Activated effector memory CD4-positive, alpha-beta T cell treated with anti-CD3 and anti-CD28 coated beads, Interleukin-2, amount 50 U/mL, for 16 hours (primary cell): Measurements from ENCODE around the gene EN2.

ENCODE experiments used
- DNase-seq: peaks from one replicate; pipeline ENCODE4 v3.0.0-alpha.2; 2020

Gene EN2

DNA sequence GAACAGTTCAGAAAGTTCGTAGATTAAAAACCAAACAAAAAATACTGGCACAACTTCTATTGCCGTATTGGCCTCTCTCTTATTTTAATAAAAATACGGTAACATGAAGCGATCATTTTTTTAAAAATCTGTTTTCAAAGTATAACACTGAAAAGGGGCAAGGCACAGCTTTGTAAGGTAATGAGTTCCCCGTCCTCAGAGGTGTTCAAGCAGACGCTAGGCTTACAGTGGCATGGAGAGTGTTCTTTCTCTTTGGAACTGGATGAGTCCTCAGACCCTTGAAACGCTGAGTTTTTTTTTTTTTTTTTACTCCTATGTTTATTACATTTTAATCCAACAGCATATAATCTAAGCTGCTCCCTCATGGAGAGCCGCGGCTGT, 7.8 kb downstream of the EN2 start:
- DNase-seq, result no peak

GRCh38 chr7:155466142-155466813, 8.3 kb downstream of the EN2 start:
- DNase-seq, result no peak

DNA sequence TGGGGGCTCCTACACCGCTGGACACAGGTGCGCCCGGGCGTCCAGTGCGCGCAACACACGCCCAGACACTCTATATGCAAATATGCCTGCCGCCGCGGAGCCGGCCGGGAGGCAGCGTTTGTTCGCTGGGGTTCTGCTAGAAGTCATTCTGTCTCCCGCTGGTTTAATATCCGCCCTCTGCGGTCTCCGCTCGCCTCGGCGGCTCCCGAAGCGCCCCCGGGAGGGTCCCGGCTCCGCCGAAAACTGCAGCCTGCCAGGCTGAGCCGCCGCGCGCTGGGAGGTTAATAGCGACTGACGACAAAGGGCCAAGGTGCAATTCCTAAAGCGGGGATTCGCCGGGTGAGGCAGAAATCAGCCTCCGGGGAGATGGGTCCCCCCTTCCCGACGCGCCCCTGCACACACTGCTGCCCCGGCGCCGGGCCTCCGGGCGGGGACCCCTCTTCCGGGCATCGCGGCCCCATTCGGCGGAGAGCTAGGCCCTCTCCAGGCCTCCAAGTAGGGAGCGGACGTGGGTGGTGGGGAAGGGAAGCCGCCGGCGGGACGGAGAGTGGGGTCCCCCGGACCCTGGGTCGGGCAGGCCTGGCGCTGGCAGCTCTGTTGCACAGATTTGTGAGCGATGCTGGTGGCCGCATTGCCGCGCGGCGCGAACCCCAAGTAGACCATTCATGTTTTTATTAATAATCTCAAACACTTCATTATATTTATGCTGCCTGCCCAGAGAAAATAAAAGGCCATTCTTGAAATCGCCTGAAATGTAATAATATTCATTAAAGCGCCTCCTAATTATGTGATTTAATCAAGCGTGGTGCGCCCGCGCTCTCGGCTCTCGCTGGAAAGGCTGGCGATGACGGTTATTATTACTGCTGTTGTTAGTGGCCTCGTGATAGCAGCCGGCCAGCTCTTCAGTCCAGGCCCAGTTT, 9.1 kb downstream of the EN2 start:
- DNase-seq, result peak; percentile 49

DNA sequence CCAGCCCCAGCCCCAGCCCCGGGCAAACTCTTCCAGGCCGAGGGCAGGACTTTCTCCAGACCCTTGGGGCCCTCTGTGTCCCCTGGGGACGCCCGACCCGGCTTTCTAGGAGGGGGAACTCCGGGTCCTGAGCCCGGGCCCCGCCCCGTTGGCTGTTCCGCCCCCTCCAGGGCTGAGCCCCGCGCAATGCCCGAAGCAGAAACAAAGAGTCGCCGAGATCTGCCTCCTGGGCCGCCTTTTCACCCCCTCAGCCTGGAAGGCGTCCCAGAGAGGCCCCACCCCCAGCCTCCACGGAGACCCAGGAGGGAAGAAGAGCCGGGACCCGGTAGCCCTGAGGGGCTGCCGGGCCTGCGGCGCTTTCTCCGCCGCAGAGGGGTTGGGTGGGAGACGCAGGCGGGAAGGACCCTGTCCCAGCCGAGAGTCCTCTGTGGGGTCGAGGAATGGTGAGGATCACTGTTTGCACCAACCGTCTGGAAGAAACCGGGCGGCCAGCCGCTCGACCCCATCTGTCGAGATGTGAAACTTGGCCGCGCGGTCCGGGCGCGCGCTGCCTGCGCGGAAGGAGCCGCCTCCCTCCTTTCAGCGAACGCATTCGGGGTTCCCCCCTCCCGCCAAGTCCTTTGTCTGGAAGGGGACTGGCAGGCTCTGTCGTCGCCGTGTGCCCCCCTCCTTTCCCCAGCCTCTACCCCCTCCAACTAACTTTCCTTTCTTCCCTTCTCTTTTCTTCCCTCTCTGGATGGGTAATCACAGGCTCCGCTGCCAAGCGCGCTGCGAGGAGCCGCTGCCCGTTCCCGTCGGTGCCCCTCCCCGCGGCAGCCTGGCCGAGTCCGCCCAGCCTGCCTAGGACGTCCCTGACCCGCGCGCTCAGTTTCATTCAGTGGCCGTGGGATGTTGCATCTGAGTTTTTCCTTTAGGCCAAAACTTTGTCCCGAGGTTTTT, 10.2 kb downstream of the EN2 start:
- DNase-seq, result peak; percentile 60

- DNase-seq, result no peak
Measured at GRCh38 chr7:155468785-155469148, 10.8 kb downstream of the EN2 start.

- DNase-seq, result peak; percentile 36
Measured at GRCh38 chr7:155469311-155470185, 11.6 kb downstream of the EN2 start.

DNA sequence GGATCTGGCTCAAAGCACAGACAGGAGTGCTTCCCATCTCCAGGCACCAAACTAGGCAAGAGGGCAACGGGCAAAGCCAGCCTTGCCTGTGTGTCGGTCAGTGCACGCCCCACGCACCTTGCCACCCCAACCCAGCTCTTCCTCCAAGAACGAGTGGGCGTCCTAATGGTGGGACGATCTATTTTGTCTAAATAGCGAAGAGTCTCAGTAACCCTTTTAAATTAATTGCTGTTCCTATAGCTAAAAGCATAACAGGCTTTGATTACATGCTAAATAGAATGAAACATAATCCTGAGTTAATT, 12.2 kb downstream of the EN2 start:
- peak; percentile 14 for DNase-seq

DNA sequence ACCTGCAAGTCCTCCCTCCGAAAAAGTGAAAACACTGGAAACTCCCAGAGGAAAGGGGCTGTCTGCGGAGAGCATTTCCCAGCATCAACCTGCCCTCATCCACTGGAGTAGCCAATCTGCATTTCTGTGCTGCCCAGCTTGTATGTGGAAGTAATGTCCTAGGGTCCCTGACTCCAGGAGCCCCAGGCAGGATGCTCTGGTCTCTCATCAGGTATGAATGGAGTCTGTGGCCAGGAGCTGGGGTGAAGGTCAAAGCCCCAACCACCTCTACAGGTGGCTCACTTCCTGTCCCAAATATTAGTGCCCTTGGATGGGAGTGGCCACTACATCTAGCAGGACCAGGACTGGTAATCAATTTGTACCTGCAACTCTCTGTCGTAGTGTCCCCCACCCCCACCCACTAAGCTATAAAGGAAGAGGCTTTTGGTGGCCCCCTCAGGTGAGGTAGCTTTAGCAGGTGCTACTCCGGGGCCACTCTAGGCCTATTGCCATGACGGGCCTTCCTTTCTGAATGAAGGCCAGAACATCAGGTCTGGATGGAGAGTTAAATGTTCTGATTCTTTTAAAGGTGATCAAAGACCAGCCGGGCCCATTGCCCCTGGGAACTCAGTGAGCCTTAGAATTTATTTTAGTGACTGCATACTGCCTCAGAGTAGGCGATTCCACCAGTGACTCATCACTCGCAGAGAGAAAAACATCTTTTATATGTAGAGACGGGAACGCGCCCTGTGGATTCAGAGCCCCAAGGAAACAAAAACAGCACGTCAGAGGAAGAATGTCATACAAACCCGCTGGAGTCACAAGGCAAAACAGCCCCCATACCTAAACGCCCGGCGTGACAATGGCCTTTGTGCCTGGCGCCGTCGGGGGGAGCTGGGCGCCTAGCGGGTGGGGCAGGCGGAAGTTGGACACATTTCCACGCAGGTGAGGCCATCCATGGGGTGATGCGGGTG, 13.0 kb downstream of the EN2 start:
- DNase-seq, result peak; percentile 54

GRCh38 chr7:155471718-155472117, 13.8 kb downstream of the EN2 start:
- DNase-seq, result peak; percentile 25

GRCh38 chr7:155477476-155477875, 19.5 kb downstream of the EN2 start:
- peak; percentile 21 for DNase-seq

- DNase-seq, result no peak
Measured at GRCh38 chr7:155481764-155482163, 23.8 kb downstream of the EN2 start.

GRCh38 chr7:155482511-155483183, 24.7 kb downstream of the EN2 start:
- no peak for DNase-seq

DNA sequence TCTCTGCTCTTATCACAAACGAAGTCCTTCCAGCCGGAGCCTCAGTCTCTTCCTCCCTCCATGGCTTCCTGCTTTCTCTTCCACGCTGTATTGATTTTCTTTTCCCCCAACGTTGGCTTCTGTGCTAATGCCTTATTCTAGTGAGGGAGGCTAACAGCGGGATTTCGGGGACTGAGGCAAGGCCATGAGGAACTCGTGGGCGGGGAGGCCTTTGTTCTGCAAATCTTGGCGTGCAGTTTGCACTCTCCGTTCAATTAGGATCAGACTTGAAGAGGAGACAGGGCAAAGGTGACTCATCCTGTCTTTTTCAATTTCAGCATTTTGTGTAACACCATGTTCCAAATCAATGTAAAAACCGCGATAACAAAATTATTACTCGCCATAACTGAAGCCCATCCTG, 25.3 kb downstream of the EN2 start:
- peak; percentile 41 for DNase-seq

GRCh38 chr7:155483868-155484325, 26.0 kb downstream of the EN2 start:
- no peak for DNase-seq

DNA sequence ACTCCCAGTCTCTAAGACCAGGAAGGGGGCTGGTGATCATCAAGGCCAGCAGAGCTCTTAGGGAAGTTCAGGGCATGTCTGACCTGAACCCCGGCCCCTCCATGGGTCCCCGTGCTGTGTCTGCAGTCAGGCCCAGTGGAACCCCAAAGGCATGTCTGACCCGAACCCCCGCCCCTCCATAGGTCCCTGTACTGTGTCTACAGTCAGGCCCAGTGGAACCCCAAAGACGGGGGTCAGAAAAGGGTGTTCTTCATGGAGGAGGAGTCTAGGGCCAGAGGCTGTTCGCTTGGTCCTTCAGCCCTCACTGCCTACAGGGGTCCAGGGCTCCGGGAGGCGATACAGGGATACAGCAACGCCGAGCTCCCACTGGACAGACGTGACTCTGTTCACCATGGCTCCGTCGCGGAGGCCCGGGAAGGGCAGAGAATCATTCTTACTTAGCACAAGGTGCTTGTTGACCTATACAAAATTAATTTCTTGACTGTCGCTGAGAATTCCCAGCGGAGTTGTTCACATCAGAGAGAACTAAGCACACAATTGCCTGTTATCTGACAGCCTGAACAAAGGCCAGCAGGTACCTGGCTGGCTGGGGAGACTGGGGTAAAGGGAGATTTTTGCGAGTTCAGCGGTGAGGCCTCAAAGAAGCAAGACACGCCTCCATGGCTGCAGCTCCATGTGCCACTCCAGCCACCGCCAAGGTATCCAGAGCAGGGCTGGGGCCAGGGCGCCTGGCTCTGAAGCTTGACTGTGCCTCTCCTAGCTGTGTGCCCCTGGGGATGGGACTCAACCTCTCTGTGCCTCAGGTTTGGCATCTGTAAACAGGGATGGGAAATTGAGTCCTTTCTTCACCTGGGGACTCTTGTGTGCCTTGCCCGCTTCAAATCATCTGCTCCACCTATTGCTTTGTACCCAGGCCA, 26.8 kb downstream of the EN2 start:
- peak; percentile 54 for DNase-seq

GRCh38 chr7:155486783-155487508, 29.0 kb downstream of the EN2 start:
- peak; percentile 39 for DNase-seq

- peak; percentile 51 for DNase-seq
Measured at GRCh38 chr7:155487509-155488482, 29.9 kb downstream of the EN2 start.
